ENCODE data around the gene CADPS.

GRCh38 chr3:62768896-62769295, 106.3 kb downstream of the CADPS start:
- no peak for TF ChIP-seq CTCF (IDR thresholded peaks at IDR 0.05; ENCODE audit: insufficient read depth, low read length)
- no peak for TF ChIP-seq POLR2AphosphoS5 (IDR thresholded peaks at IDR 0.05; ENCODE audit: low read depth)
- no peak for TF ChIP-seq REST (IDR thresholded peaks at IDR 0.05; ENCODE audit: insufficient replicate concordance, low read depth)
- no peak for TF ChIP-seq GABPA (IDR thresholded peaks at IDR 0.05; ENCODE audit: low read depth)
- TF ChIP-seq SPI1 (IDR thresholded peaks at IDR 0.05; ENCODE audit: borderline replicate concordance, low read depth) = no peak
